ENCODE measurements around the gene RAB3A. TPM values are rescaled to one million over a fixed set of nuclear protein-coding genes. Genes with fewer than 3 reads are reported as not detected.

The RAB3A gene
- total RNA-seq, 4 donors from 2014 or later, result 0.91 to 2.7 (median 2.1) TPM

DNA sequence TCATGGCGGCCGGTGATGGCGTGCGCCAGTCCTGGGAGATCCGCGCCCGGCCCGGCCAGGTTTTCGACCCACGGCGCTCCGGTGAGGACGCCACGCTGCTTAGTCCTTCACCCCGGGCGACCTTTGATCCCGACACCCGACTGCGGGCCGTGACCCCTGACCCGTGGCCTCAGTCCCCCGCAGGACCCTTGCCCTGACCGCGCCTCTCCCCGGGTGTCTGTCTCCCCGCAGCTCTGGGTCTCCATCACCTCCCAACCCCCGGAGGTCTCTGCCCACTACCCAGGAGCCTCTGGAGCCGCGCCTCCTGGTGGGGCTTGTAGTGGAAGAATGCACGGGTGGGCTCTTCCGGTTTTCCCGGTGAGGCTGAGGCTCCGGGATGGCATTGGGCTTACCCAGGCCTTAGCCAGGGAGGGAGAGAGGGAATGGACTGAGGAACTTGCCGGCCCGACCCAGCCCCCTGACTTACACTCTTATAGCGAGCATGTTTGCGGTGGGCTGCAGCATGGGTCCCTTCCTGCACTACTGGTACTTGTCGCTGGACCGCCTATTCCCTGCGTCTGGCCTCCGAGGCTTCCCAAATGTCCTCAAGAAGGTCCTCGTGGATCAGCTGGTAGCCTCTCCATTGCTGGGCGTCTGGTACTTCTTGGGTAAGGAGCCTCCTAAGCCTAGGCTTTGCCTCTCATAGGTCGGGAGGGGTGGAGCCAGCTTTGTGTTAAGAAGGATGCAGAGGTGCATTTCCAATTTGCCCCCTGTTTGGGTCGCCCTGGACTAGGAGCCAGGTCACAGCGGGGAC is 10.3 kb downstream of the RAB3A start:
- WGBS, 2 donors, result 3 to 6% methylated on average over 17 to 45 of the region's 46 CpGs
- intact Hi-C loops (cut with DNase I; ENCODE audit: low total_unique reads), result no loop called here
- H3K4me3 ChIP-seq (ENCODE audit: low read depth, poor library complexity, severe bottlenecking), result peak overlapping the region; percentile 63
- TF ChIP-seq, protein P1, sequence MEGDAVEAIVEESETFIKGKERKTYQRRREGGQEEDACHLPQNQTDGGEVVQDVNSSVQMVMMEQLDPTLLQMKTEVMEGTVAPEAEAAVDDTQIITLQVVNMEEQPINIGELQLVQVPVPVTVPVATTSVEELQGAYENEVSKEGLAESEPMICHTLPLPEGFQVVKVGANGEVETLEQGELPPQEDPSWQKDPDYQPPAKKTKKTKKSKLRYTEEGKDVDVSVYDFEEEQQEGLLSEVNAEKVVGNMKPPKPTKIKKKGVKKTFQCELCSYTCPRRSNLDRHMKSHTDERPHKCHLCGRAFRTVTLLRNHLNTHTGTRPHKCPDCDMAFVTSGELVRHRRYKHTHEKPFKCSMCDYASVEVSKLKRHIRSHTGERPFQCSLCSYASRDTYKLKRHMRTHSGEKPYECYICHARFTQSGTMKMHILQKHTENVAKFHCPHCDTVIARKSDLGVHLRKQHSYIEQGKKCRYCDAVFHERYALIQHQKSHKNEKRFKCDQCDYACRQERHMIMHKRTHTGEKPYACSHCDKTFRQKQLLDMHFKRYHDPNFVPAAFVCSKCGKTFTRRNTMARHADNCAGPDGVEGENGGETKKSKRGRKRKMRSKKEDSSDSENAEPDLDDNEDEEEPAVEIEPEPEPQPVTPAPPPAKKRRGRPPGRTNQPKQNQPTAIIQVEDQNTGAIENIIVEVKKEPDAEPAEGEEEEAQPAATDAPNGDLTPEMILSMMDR (IDR thresholded peaks at IDR 0.05), result no peak
- TF ChIP-seq POLR2A (IDR thresholded peaks at IDR 0.05), result no peak
- DNase-seq (ENCODE audit: low spot score in 2 of 2), result no peak

DNA sequence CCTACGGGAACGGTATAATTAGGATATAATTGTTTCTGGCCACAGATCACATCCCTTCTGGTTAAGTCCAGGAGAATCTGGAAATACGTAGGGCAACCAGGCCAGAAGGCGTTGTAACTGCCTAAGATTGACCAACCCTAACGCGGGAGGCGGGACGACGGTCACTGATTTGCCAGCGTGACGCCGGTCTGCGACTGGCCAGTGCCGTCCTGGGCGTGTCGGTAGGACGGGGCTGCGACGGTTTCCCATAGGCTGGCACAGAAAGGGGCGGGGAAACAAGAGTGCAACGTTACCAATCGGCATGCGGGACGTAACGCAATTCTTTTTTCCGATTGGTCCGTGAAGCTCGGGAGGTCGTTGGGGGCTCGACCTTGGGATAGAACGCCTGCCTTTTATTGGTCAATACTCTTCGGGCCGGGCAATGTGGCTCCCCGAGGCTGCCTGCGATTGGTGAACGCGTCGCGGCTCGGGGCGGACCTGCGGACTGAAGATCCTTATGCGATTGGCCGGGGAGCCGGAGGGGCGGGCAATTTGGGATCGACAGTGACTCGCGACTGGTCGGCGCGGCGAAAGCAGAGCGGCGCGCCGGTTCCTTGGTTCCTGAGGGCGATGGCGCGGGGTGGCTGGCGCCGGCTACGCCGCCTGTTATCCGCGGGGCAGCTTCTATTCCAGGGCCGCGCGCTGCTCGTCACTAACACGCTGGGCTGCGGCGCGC is 11.0 kb downstream of the RAB3A start, which contains the start of gene MPV17L2:
MPV17L2 (plus strand) TSS at position 546 of the 715 bp plus-strand sequence; CDS start at position 610, 64 bp downstream.
- intact Hi-C loops (cut with DNase I; ENCODE audit: low total_unique reads), result no loop called here
- WGBS, 2 donors, result 1% methylated on average over 57 to 71 of the region's 74 CpGs
- DNase-seq (ENCODE audit: low spot score in 2 of 2), result peak; percentile 99 to 100
- TF ChIP-seq POLR2A (IDR thresholded peaks at IDR 0.05), result peak in 1 of 2 donors; percentile 64
- TF ChIP-seq, protein P1 (IDR thresholded peaks at IDR 0.05), result peak in 1 of 3 donors; percentile 51
- peak within 1 kb of the TSS; percentile 63 for H3K4me3 ChIP-seq (ENCODE audit: low read depth, poor library complexity, severe bottlenecking)

DNA sequence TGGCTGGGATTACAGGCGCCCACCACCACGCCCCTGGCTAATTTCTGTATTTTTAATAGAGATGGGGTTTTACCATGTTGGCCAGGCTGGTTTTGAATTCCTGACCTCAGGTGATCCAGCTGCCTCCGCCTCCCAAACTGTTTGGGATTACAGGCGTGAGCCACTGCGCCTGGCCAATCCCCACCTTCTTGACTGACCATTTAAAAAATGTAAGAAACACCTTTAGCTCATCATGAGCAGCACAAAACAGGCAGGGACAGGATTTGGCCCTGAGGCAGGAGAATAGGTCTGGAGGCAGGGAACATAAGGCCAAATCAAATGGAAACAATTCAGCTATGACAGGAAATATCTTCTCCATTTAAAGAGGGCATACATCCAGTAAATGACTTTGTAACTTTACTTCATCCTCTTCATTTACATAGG is 12.2 kb downstream of the RAB3A start:
- H3K4me3 ChIP-seq (ENCODE audit: low read depth, poor library complexity, severe bottlenecking), result no peak overlapping the region
- WGBS, 2 donors, result 62 to 63% methylated on average over 5 of the region's 5 CpGs
- intact Hi-C loops (cut with DNase I; ENCODE audit: low total_unique reads), result no loop called here
- DNase-seq (ENCODE audit: low spot score in 2 of 2), result no peak
- no peak for TF ChIP-seq POLR2A (IDR thresholded peaks at IDR 0.05)
- TF ChIP-seq, protein P1 (IDR thresholded peaks at IDR 0.05), result no peak

DNA sequence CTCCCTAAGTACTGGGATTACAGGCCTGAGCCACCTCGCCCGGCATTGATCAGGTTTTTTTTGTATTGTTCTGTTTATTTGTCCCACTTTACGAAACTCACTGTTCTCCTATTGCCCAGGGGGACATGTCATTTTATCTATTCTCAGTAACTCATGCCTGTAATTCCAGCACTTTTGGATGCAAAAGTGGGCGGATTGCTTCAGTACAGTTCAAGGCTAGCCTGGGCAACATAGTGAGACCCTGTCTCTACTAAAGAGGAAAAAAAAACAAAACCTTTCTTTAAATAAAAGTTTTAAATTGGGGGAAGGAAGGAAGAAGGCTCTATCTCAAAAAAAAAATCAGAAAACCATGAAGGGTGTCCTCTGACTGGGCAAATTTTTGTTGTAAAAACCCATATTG is 13.6 kb downstream of the RAB3A start:
- TF ChIP-seq POLR2A (IDR thresholded peaks at IDR 0.05), result no peak
- TF ChIP-seq, protein P1 (IDR thresholded peaks at IDR 0.05), result no peak
- intact Hi-C loops (cut with DNase I; ENCODE audit: low total_unique reads), result no loop called here
- no peak for DNase-seq (ENCODE audit: low spot score in 2 of 2)
- WGBS, 2 donors, result 75 to 80% methylated on average over 4 of the region's 4 CpGs
- no peak overlapping the region for H3K4me3 ChIP-seq (ENCODE audit: low read depth, poor library complexity, severe bottlenecking)

DNA sequence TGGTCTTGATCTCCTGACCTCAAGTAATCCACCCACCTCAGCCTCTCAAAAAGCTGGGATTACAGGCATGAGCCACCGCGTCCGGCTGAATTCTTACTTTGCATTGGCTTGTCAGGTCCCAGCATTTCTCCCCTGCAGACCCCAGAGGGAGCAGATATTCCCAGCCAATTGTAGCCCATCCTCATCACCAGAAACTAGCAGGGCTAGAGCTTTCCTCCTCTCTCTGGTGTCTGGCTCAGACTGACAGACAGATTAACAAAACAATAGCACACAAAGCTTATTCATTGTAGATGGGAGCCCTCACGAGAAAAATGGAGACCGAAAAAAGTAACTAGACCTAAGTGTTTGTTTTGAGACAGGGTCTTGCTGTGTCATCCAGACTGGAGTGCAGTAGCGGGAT is 18.3 kb downstream of the RAB3A start:
- intact Hi-C loops (cut with DNase I; ENCODE audit: low total_unique reads), result no loop called here
- 60 to 66% methylated on average over 6 of the region's 6 CpGs for WGBS, 2 donors

More for the DNA sequence above, 18.3 kb downstream of the RAB3A start:
- DNase-seq (ENCODE audit: low spot score in 2 of 2), result no peak
- no peak for TF ChIP-seq POLR2A (IDR thresholded peaks at IDR 0.05)
- TF ChIP-seq, protein P1 (IDR thresholded peaks at IDR 0.05), result no peak
- no peak overlapping the region for H3K4me3 ChIP-seq (ENCODE audit: low read depth, poor library complexity, severe bottlenecking)
